GM18519 (cell line): ENCODE data around the gene MTHFR.

Experiments
- ATAC-seq: cut with Tn5 transposase; IDR thresholded peaks from one replicate; pipeline ENCODE4 v1.9.1; 2021; ENCODE audit warnings: mild to moderate bottlenecking, moderate library complexity; ENCODE audit not compliant: unreplicated experiment, low FRiP score

MTHFR gene

DNA sequence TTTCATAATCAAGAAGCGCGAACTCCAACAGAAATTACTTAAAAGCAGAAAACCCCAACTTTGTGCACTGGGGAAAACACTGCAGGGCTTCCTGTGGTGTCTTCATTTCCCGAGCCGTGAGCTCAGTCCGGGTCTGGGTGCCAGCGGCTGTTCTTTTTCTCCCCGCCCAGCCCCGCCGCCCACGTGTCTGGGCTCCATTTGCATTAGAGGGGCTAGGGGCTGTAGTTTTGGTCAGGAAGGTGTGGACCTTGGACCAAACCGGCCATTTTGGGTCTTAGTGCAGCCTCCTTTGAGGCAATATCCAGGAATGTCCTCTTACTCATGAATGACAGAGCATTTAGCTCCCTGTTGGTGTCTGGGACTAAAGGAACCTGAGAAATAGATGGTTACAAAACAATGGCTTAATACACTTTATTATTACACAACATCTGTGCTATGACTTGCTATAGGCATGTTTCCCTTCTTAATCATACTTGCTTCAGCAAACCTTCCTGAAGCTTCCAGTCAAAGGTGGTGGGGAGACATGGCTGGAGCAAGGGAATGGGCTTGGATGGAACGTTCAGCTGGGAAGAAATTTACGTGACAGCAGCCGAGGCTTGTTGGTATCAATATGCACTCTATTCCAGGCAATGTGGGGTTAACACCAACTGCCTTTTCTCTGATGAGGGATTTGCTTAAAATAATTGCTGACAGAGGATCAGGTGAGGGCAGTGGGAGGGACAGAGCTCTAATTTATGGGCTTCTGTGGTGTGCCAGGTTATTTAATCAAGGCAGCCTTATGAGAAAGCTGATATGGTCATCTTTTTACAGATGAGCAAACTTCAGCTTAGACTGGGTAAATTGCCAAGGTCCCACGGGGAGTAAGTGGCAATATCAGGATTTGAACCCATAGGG is 68.8 kb downstream of the MTHFR start:
- no peak for ATAC-seq

DNA sequence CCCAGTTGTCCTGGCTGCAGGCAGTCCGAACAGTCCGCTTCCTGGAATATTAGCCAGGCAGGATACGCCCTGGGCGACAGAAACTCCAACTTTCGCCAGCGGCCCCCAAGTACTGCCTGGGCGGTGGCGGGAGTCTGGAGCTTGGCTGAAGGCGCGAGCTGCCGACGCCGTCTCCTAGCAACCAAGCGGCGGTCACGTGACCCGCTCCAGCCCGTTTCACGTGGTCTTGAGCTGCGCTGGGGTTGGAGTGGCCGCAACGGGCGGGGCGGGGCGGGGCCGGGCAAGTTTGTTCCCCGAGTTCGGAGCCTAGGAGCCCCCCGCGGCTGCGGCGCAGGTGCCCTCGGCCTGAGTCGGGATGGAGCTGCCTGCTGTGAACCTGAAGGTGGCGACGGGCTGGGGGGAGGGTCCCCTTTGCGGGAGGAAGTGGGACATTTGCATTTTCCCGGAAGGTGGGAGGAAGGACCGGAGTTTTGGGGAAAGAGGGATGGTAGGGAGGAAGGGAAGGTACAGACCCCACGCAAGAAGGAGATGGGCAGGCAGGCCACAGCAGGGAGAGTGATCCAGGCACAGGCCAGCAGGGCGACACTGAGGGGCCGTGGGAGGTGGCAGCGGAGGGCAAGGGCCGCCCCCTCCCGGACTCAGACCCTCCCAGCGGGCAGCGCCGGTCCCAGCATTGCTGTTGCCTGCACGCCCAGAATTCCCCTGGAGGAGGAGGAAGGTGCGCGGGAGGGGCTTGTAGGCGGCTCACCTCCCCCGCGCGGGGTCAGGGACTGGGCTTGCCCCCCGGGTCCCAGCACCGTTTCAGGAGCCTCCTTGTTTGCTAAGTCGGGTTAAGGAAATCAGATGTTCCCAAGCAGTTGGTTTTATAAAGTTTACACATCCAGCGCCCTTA is 69.7 kb downstream of the MTHFR start, which contains the start of gene AGTRAP:
Gene AGTRAP (plus strand): TSS at position 283 of the 892 bp plus-strand sequence. CDS start 73 bp downstream, at position 356.
- peak; percentile 62 for ATAC-seq
